ENCODE results near the gene DUS4L. TPM values are rescaled to one million over a fixed set of nuclear protein-coding genes. Genes with fewer than 3 reads are reported as not detected.

DUS4L gene
- total and polyA plus RNA-seq, 2 donors (not counting 3 experiments of a cell fraction or from before 2014, with no cell fraction given) = 2.5 to 9.6 TPM

GRCh38 chr7:107593025-107593410, 29.2 kb downstream of the DUS4L start:
- dilution Hi-C loops (cut with MboI; ENCODE audit: extremely low pct_ligation_motif_present, low sequenced_read_pairs) = no loop called here
- intact Hi-C loops (cut with micrococcal nuclease) = loop anchor here (10.0 kb wide), 1 partner anchor 128 kb away; no protein-coding TSS in a partner anchor
- H3K27me3 ChIP-seq (ENCODE audit: control insufficient read depth in 2 of 2, insufficient read depth in 2 of 2, low read length in 2 of 2) = no peaks in the 10 kb centered on the region
- H3K27ac ChIP-seq (ENCODE audit: insufficient read depth, low read depth, low read length) = peak overlapping the region; percentile 97
- no peaks in the 10 kb centered on the region for H3K9me1 ChIP-seq (replicated peaks; ENCODE audit: control insufficient read depth, extremely low read depth, insufficient read depth, low read length)
- POLR2A ChIA-PET = no interaction called here
- H2AFZ ChIP-seq (ENCODE audit: low read depth, low read length) = no peak overlapping the region
- H3K79me2 ChIP-seq (ENCODE audit: control insufficient read depth, insufficient read depth, low read length) = peaks cover 25% of the 10 kb centered on the region
- TF ChIP-seq, protein P1, sequence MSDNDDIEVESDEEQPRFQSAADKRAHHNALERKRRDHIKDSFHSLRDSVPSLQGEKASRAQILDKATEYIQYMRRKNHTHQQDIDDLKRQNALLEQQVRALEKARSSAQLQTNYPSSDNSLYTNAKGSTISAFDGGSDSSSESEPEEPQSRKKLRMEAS (IDR thresholded peaks at IDR 0.05; ENCODE audit: insufficient read depth, insufficient read length) = no peak
- TF ChIP-seq MYC (IDR thresholded peaks at IDR 0.05; ENCODE audit: low read depth, low read length) (no peak), GATA2 (IDR thresholded peaks at IDR 0.05; ENCODE audit: insufficient read depth, insufficient read length, low read depth, low read length) (no peak), EZH2 (IDR thresholded peaks at IDR 0.05; ENCODE audit: borderline replicate concordance, low read depth, low read length, severe bottlenecking) (no peak), FOS (IDR thresholded peaks at IDR 0.05; ENCODE audit: borderline replicate concordance, insufficient read depth, low read length) (no peak), POLR2AphosphoS5 (IDR thresholded peaks at IDR 0.05; ENCODE audit: insufficient read depth, low read depth, low read length) (no peak), POLR2A (IDR thresholded peaks at IDR 0.05; ENCODE audit: low read depth, low read length) (no peak), CTCF (IDR thresholded peaks at IDR 0.05; ENCODE audit: extremely low read depth in 1 of 2, insufficient read depth in 1 of 2, low read depth in 1 of 2, low read length in 2 of 2) (no peak)
- H3K4me1 ChIP-seq (ENCODE audit: control insufficient read depth, extremely low read depth, insufficient read depth, low read length) = peaks cover 53% of the 10 kb centered on the region
- no peak overlapping the region for H3K4me3 ChIP-seq (replicated peaks in 1 of 3; ENCODE audit: insufficient read depth in 1 of 3, low read depth in 1 of 3, low read length in 3 of 3)
- no peak for FAIRE-seq
- CTCF ChIA-PET = interaction anchor here (1.1 to 2.6 kb wide), 5 partner anchors 9 to 133 kb away, joined by 3 to 20 read pairs (median 4); partner anchors contain the start of genes COG5 and DUS4L
- BruUV-seq (replicated peaks) = no TSS peak
- H3K36me3 ChIP-seq (ENCODE audit: control insufficient read depth in 2 of 2, extremely low read depth in 1 of 2, insufficient read depth in 2 of 2, low read length in 2 of 2) = peaks cover 2 to 3% of the 10 kb centered on the region in 2 experiments
- DNase-seq (ENCODE audit: low read depth, low spot score) = peak; percentile 10
- no peak overlapping the region for H3K4me2 ChIP-seq (ENCODE audit: insufficient read depth, low read length)
- H3K9me3 ChIP-seq (replicated peaks; ENCODE audit: control insufficient read depth, insufficient read depth, low read length) = no peaks in the 10 kb centered on the region
- H4K20me1 ChIP-seq (replicated peaks; ENCODE audit: control insufficient read depth, extremely low read depth, insufficient read depth, low read length) = no peaks in the 10 kb centered on the region
- H3K9ac ChIP-seq (replicated peaks; ENCODE audit: extremely low read depth, insufficient read depth, low read length) = no peak overlapping the region

All from endothelial cell of umbilical vein (primary cell).